ENCODE measurements around the gene KYAT1.
A peak's percentile ranks its signal among the peaks of the same experiment; 100 is the strongest.

Gene KYAT1

DNA sequence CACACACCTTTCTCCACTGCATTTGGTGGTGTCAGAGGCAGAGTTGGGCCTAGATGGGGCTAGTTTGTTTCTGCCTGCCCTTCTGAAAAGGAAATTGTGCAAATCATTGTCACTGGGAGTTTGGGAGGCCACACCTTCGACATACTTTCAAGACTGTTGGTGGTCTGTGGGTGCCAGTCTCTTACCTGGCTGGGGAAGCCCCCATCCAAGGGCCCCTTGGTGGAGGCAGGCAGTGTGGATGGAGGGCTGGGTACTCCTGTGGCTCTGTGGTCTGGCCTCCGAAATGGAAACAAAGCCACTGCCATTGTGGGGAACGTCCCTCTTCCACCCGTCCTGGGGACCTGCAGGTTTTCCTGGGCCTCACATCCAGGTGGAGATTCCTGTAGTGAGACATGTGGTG lies 28.1 kb upstream of the KYAT1 start:
- no peak for DNase-seq (ENCODE audit: low read depth in 1 of 2, low spot score in 1 of 2)

DNA sequence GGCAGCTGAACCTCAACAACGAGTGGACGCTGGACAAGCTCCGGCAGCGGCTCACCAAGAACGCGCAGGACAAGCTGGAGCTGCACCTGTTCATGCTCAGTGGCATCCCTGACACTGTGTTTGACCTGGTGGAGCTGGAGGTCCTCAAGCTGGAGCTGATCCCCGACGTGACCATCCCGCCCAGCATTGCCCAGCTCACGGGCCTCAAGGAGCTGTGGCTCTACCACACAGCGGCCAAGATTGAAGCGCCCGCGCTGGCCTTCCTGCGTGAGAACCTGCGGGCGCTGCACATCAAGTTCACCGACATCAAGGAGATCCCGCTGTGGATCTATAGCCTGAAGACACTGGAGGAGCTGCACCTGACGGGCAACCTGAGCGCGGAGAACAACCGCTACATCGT lies 26.6 kb upstream of the KYAT1 start:
- DNase-seq (ENCODE audit: low read depth in 1 of 2, low spot score in 1 of 2): no peak

- DNase-seq (ENCODE audit: low read depth in 1 of 2, low spot score in 1 of 2): no peak
Observed at GRCh38 chr9:128906741-128907140, 25.0 kb upstream of the KYAT1 start.

GRCh38 chr9:128905964-128906363 lies 24.2 kb upstream of the KYAT1 start:
- DNase-seq (ENCODE audit: low read depth in 1 of 2, low spot score in 1 of 2): no peak

- no peak for DNase-seq (ENCODE audit: low read depth in 1 of 2, low spot score in 1 of 2)
Observed at GRCh38 chr9:128903871-128904620, 22.3 kb upstream of the KYAT1 start.

DNA sequence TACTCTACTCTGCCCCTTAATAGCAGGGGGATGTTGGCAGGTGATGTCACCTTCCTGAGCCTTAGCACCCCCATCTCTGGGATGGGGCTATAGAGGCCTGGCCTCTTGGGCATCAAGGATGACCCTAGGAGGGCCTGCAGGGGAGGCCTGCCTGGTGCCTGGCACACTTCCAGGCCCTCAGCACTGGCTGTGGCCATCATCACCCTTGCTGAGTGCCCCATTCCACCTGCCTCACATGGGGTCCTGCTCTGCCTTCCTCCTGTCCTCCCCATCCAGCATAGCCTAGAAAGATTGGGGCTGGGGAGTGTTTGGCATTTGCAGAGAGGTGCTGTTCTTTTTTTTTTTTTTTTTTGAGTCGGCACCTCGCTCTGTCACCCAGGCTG lies 21.3 kb upstream of the KYAT1 start:
- DNase-seq (ENCODE audit: low read depth in 1 of 2, low spot score in 1 of 2): no peak

DNA sequence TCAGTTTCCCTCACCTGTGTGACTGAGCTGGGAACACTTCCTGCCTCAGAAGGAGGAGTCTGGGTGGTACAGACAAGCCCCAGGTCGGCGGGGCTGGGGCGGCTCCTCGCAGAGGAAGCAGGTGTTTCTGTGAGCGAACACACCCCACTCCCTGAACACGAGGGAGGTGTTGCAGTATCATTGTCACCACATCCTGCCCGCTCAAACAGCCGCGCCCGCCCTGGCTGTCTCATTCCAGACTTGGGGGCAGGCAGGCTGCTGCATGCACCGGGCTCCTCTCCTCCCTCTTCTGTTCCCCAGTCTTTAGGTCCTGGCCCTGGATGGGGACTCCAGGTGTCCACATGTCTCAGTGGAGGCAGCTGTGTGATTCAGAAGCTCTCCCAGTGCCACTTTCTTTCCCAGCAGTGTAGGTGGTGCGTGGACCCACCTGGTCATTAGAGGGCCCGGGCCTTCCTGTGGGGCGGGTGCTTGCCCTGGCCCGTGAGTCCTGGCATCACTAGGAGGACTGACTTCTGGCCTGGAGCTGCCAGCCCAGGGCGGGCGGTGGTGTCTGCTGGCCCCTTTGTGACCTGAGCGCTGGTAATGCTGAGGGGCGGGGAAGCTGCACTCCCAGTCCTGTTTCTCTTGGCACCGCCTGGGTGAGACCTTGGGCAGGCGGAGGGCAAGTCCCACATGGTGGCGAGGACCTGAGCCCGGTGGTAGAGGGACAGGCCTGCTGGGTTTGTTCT lies 20.8 kb upstream of the KYAT1 start:
- peak; percentile 62 to 80 for DNase-seq (ENCODE audit: low read depth in 1 of 2, low spot score in 1 of 2)

DNA sequence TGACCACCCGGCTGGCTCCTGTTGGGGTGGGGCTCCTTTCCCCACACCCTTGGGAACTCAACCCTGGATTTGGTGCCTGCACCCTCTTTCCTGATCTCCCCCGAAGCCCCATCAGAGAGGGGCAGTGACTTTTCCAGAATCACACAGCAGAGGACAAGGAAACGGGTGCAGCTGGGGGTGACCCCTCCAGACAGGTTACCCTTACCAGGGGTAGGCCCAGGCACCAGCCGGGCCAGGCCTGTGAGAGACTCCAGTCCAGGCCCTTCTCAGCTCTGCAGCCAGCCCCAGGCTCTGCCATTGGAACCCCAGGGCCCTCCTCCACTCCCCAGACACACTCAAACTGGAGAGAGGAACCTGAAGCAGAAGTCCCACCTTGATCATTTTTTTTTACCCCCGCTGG lies 20.1 kb upstream of the KYAT1 start:
- DNase-seq (ENCODE audit: low read depth in 1 of 2, low spot score in 1 of 2): no peak

DNA sequence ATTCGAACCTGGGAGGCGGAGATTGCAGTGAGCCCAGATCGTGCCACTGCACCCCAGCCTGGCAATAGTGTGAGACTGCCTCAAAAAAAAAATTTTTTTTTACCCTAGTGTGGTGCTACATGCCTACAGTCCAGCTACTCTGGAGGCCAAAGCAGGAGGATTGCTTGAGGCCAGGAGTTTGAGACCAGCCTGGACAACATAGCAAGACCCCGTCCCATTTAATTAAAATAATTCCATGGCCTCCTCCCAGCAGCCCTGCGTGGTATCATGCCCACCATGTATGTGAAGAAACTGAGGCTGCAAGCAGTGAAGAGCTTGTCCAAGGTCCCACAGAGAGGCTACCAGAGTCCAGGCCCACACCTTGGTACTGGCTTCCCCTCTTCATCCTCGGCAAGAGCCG lies 19.6 kb upstream of the KYAT1 start:
- no peak for DNase-seq (ENCODE audit: low read depth in 1 of 2, low spot score in 1 of 2)

DNA sequence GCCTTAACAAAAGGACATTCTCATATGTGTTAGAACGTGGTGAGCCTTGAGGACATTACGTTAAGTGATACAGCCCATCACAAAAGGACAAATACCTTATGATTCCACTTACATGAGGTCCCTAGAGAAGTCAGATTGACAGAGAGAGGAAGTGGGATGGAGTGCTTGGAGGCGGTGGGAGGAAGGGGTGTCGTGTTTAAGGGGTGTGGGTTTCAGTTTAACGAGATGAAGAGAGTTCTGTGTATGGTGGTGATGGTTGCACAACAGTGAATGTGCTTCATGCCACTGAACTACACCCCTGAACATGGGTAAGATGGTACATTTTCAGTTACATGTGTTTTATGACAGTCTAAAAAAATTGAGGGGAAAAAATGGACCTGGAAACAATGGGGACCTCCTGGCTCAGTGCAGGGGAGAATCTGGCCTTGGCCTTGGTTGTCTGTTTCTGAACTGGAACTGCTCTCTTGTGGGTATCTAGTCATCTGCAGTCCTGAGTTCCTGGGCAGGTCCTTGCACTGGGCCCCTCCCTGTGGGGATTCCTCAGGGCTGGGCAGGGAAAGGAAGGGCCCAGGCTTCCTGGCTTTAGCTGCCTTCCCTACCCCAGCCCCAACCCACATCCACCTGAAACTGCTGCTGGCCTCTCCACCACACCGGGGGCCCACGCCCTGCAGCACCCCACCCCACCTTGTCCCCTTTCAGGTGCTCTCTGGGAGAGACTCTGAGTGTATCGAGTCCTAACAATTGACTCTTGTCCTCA lies 18.0 kb upstream of the KYAT1 start:
- DNase-seq (ENCODE audit: low read depth in 1 of 2, low spot score in 1 of 2): no peak

GRCh38 chr9:128898845-128899565 lies 17.3 kb upstream of the KYAT1 start:
- no peak for DNase-seq (ENCODE audit: low read depth in 1 of 2, low spot score in 1 of 2)

GRCh38 chr9:128898382-128898781 lies 16.6 kb upstream of the KYAT1 start:
- no peak for DNase-seq (ENCODE audit: low read depth in 1 of 2, low spot score in 1 of 2)

DNA sequence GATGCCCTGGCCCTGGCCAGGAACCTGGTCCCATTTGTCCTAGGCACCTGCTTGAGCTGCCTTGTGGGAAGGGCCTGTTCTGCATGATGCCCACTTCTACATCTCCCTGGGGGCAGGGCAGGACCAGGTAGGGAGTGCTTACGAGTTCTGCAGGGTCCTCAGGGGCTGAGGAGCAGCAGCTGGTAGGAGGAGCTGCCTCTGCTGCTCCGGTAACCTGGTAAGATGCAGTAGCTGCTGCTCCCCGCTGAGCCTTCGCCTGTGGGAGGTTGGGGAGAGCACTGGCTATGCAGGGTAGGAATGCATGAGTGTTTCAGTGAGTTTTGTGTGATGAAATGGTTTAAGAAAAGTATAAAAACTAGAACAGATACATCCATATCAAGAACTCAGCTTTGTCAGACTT lies 13.8 kb upstream of the KYAT1 start:
- no peak for DNase-seq (ENCODE audit: low read depth in 1 of 2, low spot score in 1 of 2)

DNA sequence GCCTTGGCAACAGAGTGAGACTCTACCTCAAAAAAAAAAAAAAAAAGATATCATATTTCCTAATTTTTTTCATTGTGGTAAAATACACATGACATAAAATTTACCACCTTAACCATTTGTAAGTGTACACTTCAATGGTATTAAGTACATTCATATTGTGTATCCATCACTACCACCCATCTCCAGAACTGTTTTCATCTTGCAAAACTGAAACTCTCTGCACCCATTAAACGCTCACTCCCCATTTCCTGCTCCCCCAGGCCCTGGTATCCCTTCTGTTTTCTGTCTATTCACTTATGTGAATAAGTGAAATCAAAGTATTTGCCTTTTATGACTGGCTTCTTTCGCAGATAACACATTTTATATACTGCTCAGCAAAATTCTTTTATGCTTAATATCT lies 13.0 kb upstream of the KYAT1 start:
- no peak for DNase-seq (ENCODE audit: low read depth in 1 of 2, low spot score in 1 of 2)

GRCh38 chr9:128893354-128893753 lies 11.6 kb upstream of the KYAT1 start:
- DNase-seq (ENCODE audit: low read depth in 1 of 2, low spot score in 1 of 2): no peak

GRCh38 chr9:128892221-128892921 lies 10.6 kb upstream of the KYAT1 start:
- DNase-seq (ENCODE audit: low read depth in 1 of 2, low spot score in 1 of 2): no peak

- DNase-seq (ENCODE audit: low read depth in 1 of 2, low spot score in 1 of 2): no peak
Observed at GRCh38 chr9:128891321-128892220, 9.8 kb upstream of the KYAT1 start.

DNA sequence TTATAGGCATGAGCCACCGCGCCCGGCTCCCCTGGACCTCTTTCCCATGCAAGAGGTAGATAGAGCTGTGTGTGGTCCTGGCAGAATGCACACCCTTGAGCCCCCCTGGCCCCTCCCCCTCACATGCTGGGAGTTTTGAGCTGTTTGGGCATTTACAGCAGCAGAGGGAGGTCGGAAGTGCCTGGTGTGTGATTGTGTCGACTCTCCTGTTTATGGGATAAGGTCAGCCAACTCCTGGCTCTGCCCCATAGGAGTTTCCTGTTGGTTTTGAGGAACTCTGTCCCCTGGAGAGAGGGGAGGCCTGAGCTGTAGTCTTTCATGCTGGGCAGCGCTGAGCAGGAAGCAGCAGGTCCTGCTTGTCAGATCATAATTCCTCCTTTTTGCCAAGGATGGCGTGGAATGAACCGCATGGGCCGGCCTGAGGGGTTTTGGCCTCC lies 6.2 kb upstream of the KYAT1 start:
- no peak for DNase-seq (ENCODE audit: low read depth in 1 of 2, low spot score in 1 of 2)

- DNase-seq (ENCODE audit: low read depth in 1 of 2, low spot score in 1 of 2): no peak
Observed at GRCh38 chr9:128887049-128887448, 5.3 kb upstream of the KYAT1 start.

Measured in activated CD4-positive, alpha-beta T cell treated with anti-CD3 and anti-CD28 coated beads, Interleukin-2, amount 50 U/mL, for 24 hours (primary cell).